Mesenchymal stem cell (in vitro differentiated cells and primary cell): ENCODE results near the gene MPDZ.
"Not testable (repeated sequence)": the region's sequence is repeated elsewhere in the genome, so short reads cannot be mapped to it uniquely, and the experiment has no call there.

Experiments used
- DNase-seq: peaks from one replicate; pipeline ENCODE4 v3.0.0-alpha.2; 2013
- H2AFZ ChIP-seq: one replicate; pipeline ENCODE4 v1.6.1; 2013; ENCODE audit warnings: low read depth, mild to moderate bottlenecking, control low read depth, inconsistent platforms, low read length, moderate library complexity
- H2AK5ac ChIP-seq: 2 replicates; pipeline ENCODE4 v1.6.1; 2013; ENCODE audit warnings: low read length, moderate library complexity, mild to moderate bottlenecking, inconsistent platforms; ENCODE audit not compliant: severe bottlenecking
- H2BK120ac ChIP-seq: one replicate; pipeline ENCODE4 v1.6.1; 2013; ENCODE audit warnings: low read depth, mild to moderate bottlenecking, inconsistent platforms, low read length, moderate library complexity
- H2BK12ac ChIP-seq, 2 experiments: one replicate each; pipeline ENCODE4 v1.6.1; 2013; ENCODE audit warnings: inconsistent platforms in 2 of 2, low read length in 2 of 2, mild to moderate bottlenecking in 2 of 2, moderate library complexity in 2 of 2, control low read depth in 1 of 2
- H2BK15ac ChIP-seq: one replicate; pipeline ENCODE4 v1.6.1; 2013; ENCODE audit warnings: mild to moderate bottlenecking, low read depth, inconsistent platforms; ENCODE audit not compliant: poor library complexity, severe bottlenecking
- H2BK5ac ChIP-seq: 2 replicates; pipeline ENCODE4 v1.6.1; 2013; ENCODE audit warnings: low read depth, mild to moderate bottlenecking, low read length, control low read depth, inconsistent platforms; ENCODE audit not compliant: poor library complexity, severe bottlenecking
- H3K14ac ChIP-seq, 2 experiments: one replicate each; pipeline ENCODE4 v1.6.1; 2013; ENCODE audit warnings: inconsistent platforms in 2 of 2, low read length in 2 of 2, control low read depth in 1 of 2, mild to moderate bottlenecking in 1 of 2, moderate library complexity in 1 of 2
- H3K18ac ChIP-seq, 2 experiments: one replicate each; pipeline ENCODE4 v1.6.1; 2013; ENCODE audit warnings: inconsistent platforms in 2 of 2, low read length in 2 of 2, control low read depth in 1 of 2, low read depth in 1 of 2, mild to moderate bottlenecking in 1 of 2
- H3K23ac ChIP-seq, 2 experiments: one replicate each; pipeline ENCODE4 v1.6.1; 2013; ENCODE audit warnings: inconsistent platforms in 2 of 2, low read length in 2 of 2, mild to moderate bottlenecking in 2 of 2, moderate library complexity in 2 of 2, control low read depth in 1 of 2
- H3K27ac ChIP-seq: 2 replicates; pipeline ENCODE4 v1.5.1; 2013; ENCODE audit warnings: mild to moderate bottlenecking, moderate library complexity, low read length, control low read depth, inconsistent platforms; ENCODE audit not compliant: poor library complexity, severe bottlenecking
- H3K27me3 ChIP-seq, 2 experiments: 2 replicates each; pipeline versions ENCODE4 v1.6.1 to v1.7.0; 2013; ENCODE audit warnings: low read length in 2 of 2, mild to moderate bottlenecking in 2 of 2, moderate library complexity in 2 of 2, control low read depth in 1 of 2, inconsistent platforms in 1 of 2; ENCODE audit not compliant: control insufficient read depth in 1 of 2, insufficient read depth in 1 of 2
- H3K36me3 ChIP-seq, 2 experiments: 2 replicates each; pipeline versions ENCODE4 v1.6.1 to v1.7.0; 2013; ENCODE audit warnings: low read length in 2 of 2, control low read depth in 1 of 2, inconsistent platforms in 1 of 2, low read depth in 1 of 2, mild to moderate bottlenecking in 1 of 2; ENCODE audit not compliant: insufficient read depth in 2 of 2, control insufficient read depth in 1 of 2
- H3K4ac ChIP-seq, 2 experiments: one replicate each; pipeline ENCODE4 v1.6.1; 2013; ENCODE audit warnings: inconsistent platforms in 2 of 2, low read length in 2 of 2, mild to moderate bottlenecking in 2 of 2, moderate library complexity in 2 of 2, control low read depth in 1 of 2, low read depth in 1 of 2
- H3K4me1 ChIP-seq: 2 replicates; pipeline ENCODE4 v1.6.1; 2013; ENCODE audit warnings: low read depth, low read length, control low read depth; ENCODE audit not compliant: control insufficient read depth, insufficient read depth
- H3K4me2 ChIP-seq: 2 replicates; pipeline ENCODE4 v1.6.1; 2013; ENCODE audit warnings: low read length, mild to moderate bottlenecking, inconsistent platforms; ENCODE audit not compliant: poor library complexity, severe bottlenecking
- H3K4me3 ChIP-seq, 2 experiments: 2 replicates each; pipeline versions ENCODE4 v1.5.1 to v1.7.0; 2013; ENCODE audit warnings: low read length in 2 of 2, mild to moderate bottlenecking in 2 of 2, control low read depth in 1 of 2, low read depth in 1 of 2; ENCODE audit not compliant: insufficient read depth in 1 of 2
- H3K79me1 ChIP-seq: replicated peaks from 2 replicates; pipeline ENCODE4 v1.6.1; 2013; ENCODE audit warnings: mild to moderate bottlenecking, control low read depth, low read length, inconsistent platforms; ENCODE audit not compliant: poor library complexity, severe bottlenecking
- H3K9ac ChIP-seq: 2 replicates; pipeline ENCODE4 v1.7.0; 2013; ENCODE audit warnings: mild to moderate bottlenecking, low read length, moderate library complexity
- H3K9me3 ChIP-seq: 2 replicates; pipeline ENCODE4 v1.7.0; 2013; ENCODE audit warnings: mild to moderate bottlenecking, low read length; ENCODE audit not compliant: control insufficient read depth
- H4K8ac ChIP-seq: one replicate; pipeline ENCODE4 v1.6.1; 2013; ENCODE audit warnings: inconsistent platforms, mild to moderate bottlenecking, low read length, moderate library complexity
- H4K91ac ChIP-seq: one replicate; pipeline ENCODE4 v1.6.1; 2013; ENCODE audit warnings: mild to moderate bottlenecking, low read length, inconsistent platforms
- WGBS: methylation state at CpG from one replicate; pipeline ENCODE4 v1.1.7; 2013; ENCODE audit warnings: mixed read lengths; 5-methylcytosine and 5-hydroxymethylcytosine counted together

Gene MPDZ

GRCh38 chr9:13228431-13228830 is 51.1 kb downstream of the MPDZ start:
- H4K8ac ChIP-seq: no peak overlapping the region
- H3K4me3 ChIP-seq: no peak overlapping the region
- no peak overlapping the region for H2BK15ac ChIP-seq
- no peak overlapping the region for H2BK120ac ChIP-seq
- peaks cover 1% of the 10 kb centered on the region for H3K79me1 ChIP-seq
- H2BK5ac ChIP-seq: no peak overlapping the region
- H2AK5ac ChIP-seq: no peak overlapping the region
- no peak overlapping the region for H2AFZ ChIP-seq
- H3K27me3 ChIP-seq: no peaks in the 10 kb centered on the region
- no peaks in the 10 kb centered on the region for H3K4me1 ChIP-seq
- no peak for DNase-seq
- no peak overlapping the region for H3K27ac ChIP-seq
- H2BK12ac ChIP-seq: no peak overlapping the region
- H4K91ac ChIP-seq: no peak overlapping the region
- H3K9me3 ChIP-seq: no peaks in the 10 kb centered on the region
- no peak overlapping the region for H3K23ac ChIP-seq
- H3K9ac ChIP-seq: no peak overlapping the region
- H3K4ac ChIP-seq: no peak overlapping the region
- WGBS: 100% methylated on average over 1 of the region's 1 CpG
- H3K18ac ChIP-seq: no peak overlapping the region
- H3K36me3 ChIP-seq: peaks cover 0 to 18% of the 10 kb centered on the region in 2 experiments
- no peak overlapping the region for H3K4me2 ChIP-seq
- H3K14ac ChIP-seq: no peak overlapping the region

- peaks cover 1% of the 10 kb centered on the region for H3K79me1 ChIP-seq
- no peak overlapping the region for H4K8ac ChIP-seq
- H3K14ac ChIP-seq: no peak overlapping the region
- no peak for DNase-seq
- no peak overlapping the region for H2BK12ac ChIP-seq
- H3K27ac ChIP-seq: no peak overlapping the region
- no peaks in the 10 kb centered on the region for H3K27me3 ChIP-seq
- no peak overlapping the region for H2BK15ac ChIP-seq
- H2AK5ac ChIP-seq: no peak overlapping the region
- H4K91ac ChIP-seq: no peak overlapping the region
- H3K36me3 ChIP-seq: peaks cover 0 to 42% of the 10 kb centered on the region in 2 experiments
- no peak overlapping the region for H2BK120ac ChIP-seq
- H3K4me1 ChIP-seq: no peaks in the 10 kb centered on the region
- H3K9me3 ChIP-seq: no peaks in the 10 kb centered on the region
- H3K23ac ChIP-seq: no peak overlapping the region
- no peak overlapping the region for H2AFZ ChIP-seq
- no peak overlapping the region for H2BK5ac ChIP-seq
- H3K4ac ChIP-seq: no peak overlapping the region
- H3K18ac ChIP-seq: no peak overlapping the region
- no peak overlapping the region for H3K9ac ChIP-seq
- WGBS: 100% methylated on average over 1 of the region's 2 CpGs
- H3K4me2 ChIP-seq: no peak overlapping the region
- H3K4me3 ChIP-seq: no peak overlapping the region
Measured at GRCh38 chr9:13224366-13224765, 55.1 kb downstream of the MPDZ start.

GRCh38 chr9:13222733-13223132 is 56.8 kb downstream of the MPDZ start:
- not testable (repeated sequence) for H3K18ac ChIP-seq, H4K8ac ChIP-seq, H3K4me3 ChIP-seq, H2BK120ac ChIP-seq, H3K79me1 ChIP-seq, H3K9me3 ChIP-seq, H3K23ac ChIP-seq, H3K4me1 ChIP-seq, H3K14ac ChIP-seq, H2AFZ ChIP-seq, H3K27ac ChIP-seq, H3K4me2 ChIP-seq, H3K27me3 ChIP-seq, H2BK12ac ChIP-seq, DNase-seq, H2BK5ac ChIP-seq, H3K4ac ChIP-seq, H2AK5ac ChIP-seq, H4K91ac ChIP-seq, H3K9ac ChIP-seq, H2BK15ac ChIP-seq
- peaks cover 0 to 44% of the 10 kb centered on the region in 2 experiments for H3K36me3 ChIP-seq

- Histone ChIP-seq H3K27me3 (no peaks in the 10 kb centered on the region), H2BK120ac (no peak overlapping the region), H4K8ac (no peak overlapping the region), H3K9me3 (no peaks in the 10 kb centered on the region), H2BK12ac (no peak overlapping the region), H3K14ac (no peak overlapping the region), H3K9ac (no peak overlapping the region), H3K36me3 (peaks cover 0 to 50% of the 10 kb centered on the region in 2 experiments), H2AK5ac (no peak overlapping the region), H3K4me1 (no peaks in the 10 kb centered on the region), H3K18ac (no peak overlapping the region), H3K4ac (no peak overlapping the region), H4K91ac (no peak overlapping the region), H2AFZ (no peak overlapping the region), H2BK15ac (no peak overlapping the region), H3K79me1 (peaks cover 1% of the 10 kb centered on the region), H3K23ac (no peak overlapping the region), H2BK5ac (no peak overlapping the region), H3K4me2 (no peak overlapping the region), H3K27ac (no peak overlapping the region), H3K4me3 (no peak overlapping the region)
- no peak for DNase-seq
Measured at GRCh38 chr9:13221741-13222140, 57.8 kb downstream of the MPDZ start.
